ENCODE measurements around the gene NDUFS3. TPM values are rescaled to one million over a fixed set of nuclear protein-coding genes. Genes with fewer than 3 reads are reported as not detected.

NDUFS3 gene
- total RNA-seq, 1 experiment from 2014 or later, result 120 TPM

- POLR2A ChIA-PET (ENCODE audit: unreplicated experiment), result no interaction called here
Observed at GRCh38 chr11:47570651-47571356, 8.1 kb upstream of the NDUFS3 start.

GRCh38 chr11:47571357-47571729 is 7.5 kb upstream of the NDUFS3 start:
- intact Hi-C loops (cut with micrococcal nuclease), result no loop called here

More at GRCh38 chr11:47570651-47571356, 8.1 kb upstream of the NDUFS3 start:
- H4K20me1 ChIP-seq (ENCODE audit: low read length), result peaks cover 7% of the 10 kb centered on the region
- ATAC-seq (no peak), DNase-seq (no peak)
- no peaks in the 10 kb centered on the region for H3K9me2 ChIP-seq (replicated peaks; ENCODE audit: low read length)
- no peak overlapping the region for H3K9ac ChIP-seq (ENCODE audit: low read length)
- H3K4me3 ChIP-seq (ENCODE audit: low read length), result no peak overlapping the region
- no peak overlapping the region for H3K4me2 ChIP-seq (ENCODE audit: low read length)
- H3K27ac ChIP-seq (ENCODE audit: low read length), result no peak overlapping the region
- intact Hi-C loops (cut with micrococcal nuclease), result no loop called here
- H3K27me3 ChIP-seq (ENCODE audit: low read length), result no peaks in the 10 kb centered on the region
- H3K36me3 ChIP-seq (ENCODE audit: low read depth, low read length), result peaks cover 27% of the 10 kb centered on the region
- no peaks in the 10 kb centered on the region for H3F3A ChIP-seq (ENCODE audit: low read length, unreplicated experiment)
- H3K4me1 ChIP-seq (ENCODE audit: insufficient read depth, low read length), result 0 out of 2 replicates have a peak, but pooled peaks cover 6% of the 10 kb centered on the region
- H2AFZ ChIP-seq (ENCODE audit: low read length), result no peak overlapping the region
- TF ChIP-seq EZH2phosphoT487 (IDR thresholded peaks at IDR 0.05; ENCODE audit: borderline replicate concordance, low read length), result no peak
- no peak for TF ChIP-seq EZH2 (IDR thresholded peaks at IDR 0.05; ENCODE audit: low read length, unreplicated experiment)
- TF ChIP-seq, protein P1, sequence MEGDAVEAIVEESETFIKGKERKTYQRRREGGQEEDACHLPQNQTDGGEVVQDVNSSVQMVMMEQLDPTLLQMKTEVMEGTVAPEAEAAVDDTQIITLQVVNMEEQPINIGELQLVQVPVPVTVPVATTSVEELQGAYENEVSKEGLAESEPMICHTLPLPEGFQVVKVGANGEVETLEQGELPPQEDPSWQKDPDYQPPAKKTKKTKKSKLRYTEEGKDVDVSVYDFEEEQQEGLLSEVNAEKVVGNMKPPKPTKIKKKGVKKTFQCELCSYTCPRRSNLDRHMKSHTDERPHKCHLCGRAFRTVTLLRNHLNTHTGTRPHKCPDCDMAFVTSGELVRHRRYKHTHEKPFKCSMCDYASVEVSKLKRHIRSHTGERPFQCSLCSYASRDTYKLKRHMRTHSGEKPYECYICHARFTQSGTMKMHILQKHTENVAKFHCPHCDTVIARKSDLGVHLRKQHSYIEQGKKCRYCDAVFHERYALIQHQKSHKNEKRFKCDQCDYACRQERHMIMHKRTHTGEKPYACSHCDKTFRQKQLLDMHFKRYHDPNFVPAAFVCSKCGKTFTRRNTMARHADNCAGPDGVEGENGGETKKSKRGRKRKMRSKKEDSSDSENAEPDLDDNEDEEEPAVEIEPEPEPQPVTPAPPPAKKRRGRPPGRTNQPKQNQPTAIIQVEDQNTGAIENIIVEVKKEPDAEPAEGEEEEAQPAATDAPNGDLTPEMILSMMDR (conservative IDR thresholded peaks at IDR 0.05; ENCODE audit: low read depth, low read length), result no peak
- no TSS peak for BruUV-seq (replicated peaks)
- H3K79me2 ChIP-seq (ENCODE audit: low read length), result peaks cover 57% of the 10 kb centered on the region
- CTCF ChIA-PET, result no interaction called here
- no peaks in the 10 kb centered on the region for H3K9me3 ChIP-seq (ENCODE audit: low read length)

More at GRCh38 chr11:47571357-47571729, 7.5 kb upstream of the NDUFS3 start:
- no peak for DNase-seq
- BruUV-seq (replicated peaks), result no TSS peak
- Histone ChIP-seq H3K9me3 (ENCODE audit: low read length) (no peaks in the 10 kb centered on the region), H3K4me1 (ENCODE audit: insufficient read depth, low read length) (0 out of 2 replicates have a peak, but pooled peaks cover 6% of the 10 kb centered on the region), H3K36me3 (ENCODE audit: low read depth, low read length) (peaks cover 27% of the 10 kb centered on the region), H3K79me2 (ENCODE audit: low read length) (peaks cover 52% of the 10 kb centered on the region), H3F3A (ENCODE audit: low read length, unreplicated experiment) (no peaks in the 10 kb centered on the region), H4K20me1 (ENCODE audit: low read length) (peaks cover 7% of the 10 kb centered on the region), H3K9me2 (replicated peaks; ENCODE audit: low read length) (no peaks in the 10 kb centered on the region), H3K4me3 (ENCODE audit: low read length) (no peak overlapping the region), H3K9ac (ENCODE audit: low read length) (no peak overlapping the region), H3K27ac (ENCODE audit: low read length) (no peak overlapping the region), H3K4me2 (ENCODE audit: low read length) (no peak overlapping the region), H2AFZ (ENCODE audit: low read length) (no peak overlapping the region), H3K27me3 (ENCODE audit: low read length) (no peaks in the 10 kb centered on the region)
- POLR2A ChIA-PET (ENCODE audit: unreplicated experiment), result no interaction called here
- CTCF ChIA-PET, result no interaction called here
- ATAC-seq, result no peak
- no peak for TF ChIP-seq EZH2phosphoT487 (IDR thresholded peaks at IDR 0.05; ENCODE audit: borderline replicate concordance, low read length)
- TF ChIP-seq, protein P1 (conservative IDR thresholded peaks at IDR 0.05; ENCODE audit: low read depth, low read length), result no peak
- no peak for TF ChIP-seq EZH2 (IDR thresholded peaks at IDR 0.05; ENCODE audit: low read length, unreplicated experiment)

All from PC-3 (cell line).